ENCODE data around the gene EXTL1.

Gene EXTL1

GRCh38 chr1:25997828-25998761 is 23.5 kb upstream of the EXTL1 start, which contains the start of gene PAFAH2:
TSS of gene PAFAH2 (minus strand) at chr1:25998063. CDS start at chr1:25990816, 7,247 bp downstream.
- peak; percentile 96 to 97 for DNase-seq

GRCh38 chr1:25999041-25999800 is 22.4 kb upstream of the EXTL1 start:
- DNase-seq, result no peak

- DNase-seq, result no peak
Observed at GRCh38 chr1:26003262-26003661, 18.3 kb upstream of the EXTL1 start.

- DNase-seq, result no peak
Observed at GRCh38 chr1:26003756-26004155, 17.8 kb upstream of the EXTL1 start.

- DNase-seq, result no peak
Observed at GRCh38 chr1:26005434-26006105, 16.0 kb upstream of the EXTL1 start.

GRCh38 chr1:26006710-26007109 is 14.9 kb upstream of the EXTL1 start:
- DNase-seq, result no peak

GRCh38 chr1:26009796-26010447 is 11.7 kb upstream of the EXTL1 start:
- no peak for DNase-seq

- DNase-seq, result no peak
Observed at GRCh38 chr1:26010825-26011224, 10.8 kb upstream of the EXTL1 start.

GRCh38 chr1:26012864-26013263 is 8.7 kb upstream of the EXTL1 start:
- no peak for DNase-seq

GRCh38 chr1:26014179-26014578 is 7.4 kb upstream of the EXTL1 start:
- DNase-seq, result no peak

- no peak for DNase-seq
Observed at GRCh38 chr1:26015358-26015757, 6.2 kb upstream of the EXTL1 start.

GRCh38 chr1:26016258-26016952 is 5.2 kb upstream of the EXTL1 start:
- no peak for DNase-seq

GRCh38 chr1:26016953-26017545 is 4.5 kb upstream of the EXTL1 start:
- no peak for DNase-seq

- no peak for DNase-seq
Observed at GRCh38 chr1:26017606-26018005, 4.0 kb upstream of the EXTL1 start.

GRCh38 chr1:26019641-26020315 is 1.8 kb upstream of the EXTL1 start:
- no peak for DNase-seq

GRCh38 chr1:26020330-26020768 is 1.2 kb upstream of the EXTL1 start:
- no peak for DNase-seq

GRCh38 chr1:26020941-26021646 is 481 bp upstream of the EXTL1 start:
- no peak for DNase-seq

- DNase-seq, result no peak
Observed at GRCh38 chr1:26022404-26022779, 817 bp downstream of the EXTL1 start.

- no peak for DNase-seq
Observed at GRCh38 chr1:26023009-26023408, 1.4 kb downstream of the EXTL1 start.

GRCh38 chr1:26023826-26024225 is 2.3 kb downstream of the EXTL1 start:
- DNase-seq, result no peak
